Measurements from ENCODE around the gene ZFR.

GRCh38 chr5:32406650-32407049 is 37.9 kb downstream of the ZFR start:
- TF ChIP-seq SIN3A (IDR thresholded peaks at IDR 0.05; ENCODE audit: borderline replicate concordance, insufficient read depth, low read length) (no peak), REST (IDR thresholded peaks at IDR 0.05; ENCODE audit: insufficient read depth in 1 of 2, low read depth in 2 of 2, low read length in 2 of 2) (no peak), POLR2AphosphoS5 (IDR thresholded peaks at IDR 0.05; ENCODE audit: low read depth, low read length) (no peak)
